SH-SY5Y (cell line): ENCODE results near the gene MED23.

Experiments used
- GATA2 ChIP-seq: IDR thresholded peaks from 2 replicates; pipeline ENCODE4 v1.6.1; 2011; ENCODE audit warnings: mild to moderate bottlenecking, low read depth, low read length
- GATA3 ChIP-seq: IDR thresholded peaks from 2 replicates; pipeline ENCODE4 v1.6.1; 2011; ENCODE audit warnings: low read depth, mild to moderate bottlenecking, low read length, moderate library complexity

DNA sequence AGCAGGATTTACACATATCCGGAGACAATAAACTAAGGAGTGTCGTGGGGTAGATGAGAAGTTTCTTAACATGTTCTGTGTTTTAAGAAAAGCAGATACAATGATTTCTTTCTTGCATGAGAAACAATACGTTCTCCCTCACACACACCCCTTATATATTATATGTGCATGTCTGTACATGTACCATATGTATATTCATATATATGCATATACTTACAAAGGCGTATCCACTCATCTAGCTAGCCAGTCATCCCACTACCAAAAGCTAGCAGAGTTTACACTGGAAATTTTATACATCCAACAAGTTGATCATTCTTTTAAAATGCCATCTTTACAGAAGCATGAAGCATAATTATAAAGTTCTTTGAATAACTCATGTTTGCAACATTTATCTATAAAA lies 40.1 kb downstream of the MED23 start:
- no peak for TF ChIP-seq GATA3
- TF ChIP-seq GATA2: no peak
